ENCODE data around the gene SHPK.

The SHPK gene

DNA sequence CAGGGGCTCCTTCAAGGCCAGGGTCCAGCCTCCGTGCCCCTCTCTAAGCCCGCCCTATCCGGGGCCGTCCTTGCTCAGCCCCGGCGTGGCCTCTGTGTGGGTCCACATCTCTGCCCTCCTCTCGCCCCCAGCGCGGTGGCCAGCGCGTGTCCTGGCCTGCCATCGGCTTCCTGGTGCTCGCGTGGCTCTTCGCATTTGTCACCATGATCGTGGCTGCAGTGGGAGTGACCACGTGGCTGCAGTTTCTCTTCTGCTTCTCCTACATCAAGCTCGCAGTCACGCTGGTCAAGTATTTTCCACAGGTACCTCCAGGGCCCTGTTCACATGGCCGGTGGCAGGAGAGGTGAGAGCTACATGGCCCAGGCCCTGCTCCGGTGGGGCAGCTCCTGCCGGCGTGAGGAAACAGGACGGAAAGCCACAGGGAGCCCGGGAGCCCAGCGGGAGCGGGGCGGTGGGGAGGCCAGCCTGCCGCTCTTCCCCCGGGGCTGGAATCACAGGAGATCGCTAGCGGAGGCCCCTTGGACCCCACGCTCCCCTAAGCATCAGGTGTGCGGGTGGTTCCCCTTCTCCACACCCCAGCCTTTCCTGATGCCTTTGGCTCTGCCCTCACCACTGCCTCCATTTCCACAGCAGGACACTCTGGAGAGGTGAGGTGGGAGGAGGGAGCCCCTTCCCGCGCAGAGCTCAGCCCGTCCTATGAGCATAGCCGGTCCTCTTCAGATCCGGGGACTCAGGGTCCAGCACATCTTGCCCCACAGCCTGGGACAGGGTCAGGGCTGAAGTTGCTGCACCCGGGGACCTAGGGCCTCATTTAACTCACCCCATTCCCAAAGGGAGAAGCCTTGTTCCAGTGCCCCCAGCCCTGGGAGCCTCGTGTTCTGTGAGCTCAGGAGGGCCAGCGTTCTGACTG lies 22.1 kb upstream of the SHPK start:
- Histone ChIP-seq H3K27me3 (ENCODE audit: control insufficient read depth in 1 of 2, insufficient read depth in 2 of 2, low read length in 2 of 2) (no peaks in the 10 kb centered on the region), H3K27ac (ENCODE audit: low read depth, low read length) (no peak overlapping the region), H3K9ac (ENCODE audit: low read length) (no peak overlapping the region), H3K4me1 (ENCODE audit: insufficient read depth, low read length) (peaks cover 16% of the 10 kb centered on the region), H3K36me3 (ENCODE audit: insufficient read depth, low read length) (peaks cover 4% of the 10 kb centered on the region), H3K9me3 (ENCODE audit: low read length) (no peaks in the 10 kb centered on the region), H3K4me3 (ENCODE audit: low read depth in 1 of 2, low read length in 2 of 2) (no peak overlapping the region)

- Histone ChIP-seq H3K4me3 (ENCODE audit: low read depth in 1 of 2, low read length in 2 of 2) (no peak overlapping the region), H3K9ac (ENCODE audit: low read length) (no peak overlapping the region), H3K36me3 (ENCODE audit: insufficient read depth, low read length) (no peaks in the 10 kb centered on the region), H3K9me3 (ENCODE audit: low read length) (no peaks in the 10 kb centered on the region), H3K4me1 (ENCODE audit: insufficient read depth, low read length) (peaks cover 16% of the 10 kb centered on the region), H3K27ac (ENCODE audit: low read depth, low read length) (no peak overlapping the region), H3K27me3 (ENCODE audit: control insufficient read depth in 1 of 2, insufficient read depth in 2 of 2, low read length in 2 of 2) (no peaks in the 10 kb centered on the region)
These were observed 21.5 kb upstream of the SHPK start for GRCh38 chr17:3657588-3657869.

DNA sequence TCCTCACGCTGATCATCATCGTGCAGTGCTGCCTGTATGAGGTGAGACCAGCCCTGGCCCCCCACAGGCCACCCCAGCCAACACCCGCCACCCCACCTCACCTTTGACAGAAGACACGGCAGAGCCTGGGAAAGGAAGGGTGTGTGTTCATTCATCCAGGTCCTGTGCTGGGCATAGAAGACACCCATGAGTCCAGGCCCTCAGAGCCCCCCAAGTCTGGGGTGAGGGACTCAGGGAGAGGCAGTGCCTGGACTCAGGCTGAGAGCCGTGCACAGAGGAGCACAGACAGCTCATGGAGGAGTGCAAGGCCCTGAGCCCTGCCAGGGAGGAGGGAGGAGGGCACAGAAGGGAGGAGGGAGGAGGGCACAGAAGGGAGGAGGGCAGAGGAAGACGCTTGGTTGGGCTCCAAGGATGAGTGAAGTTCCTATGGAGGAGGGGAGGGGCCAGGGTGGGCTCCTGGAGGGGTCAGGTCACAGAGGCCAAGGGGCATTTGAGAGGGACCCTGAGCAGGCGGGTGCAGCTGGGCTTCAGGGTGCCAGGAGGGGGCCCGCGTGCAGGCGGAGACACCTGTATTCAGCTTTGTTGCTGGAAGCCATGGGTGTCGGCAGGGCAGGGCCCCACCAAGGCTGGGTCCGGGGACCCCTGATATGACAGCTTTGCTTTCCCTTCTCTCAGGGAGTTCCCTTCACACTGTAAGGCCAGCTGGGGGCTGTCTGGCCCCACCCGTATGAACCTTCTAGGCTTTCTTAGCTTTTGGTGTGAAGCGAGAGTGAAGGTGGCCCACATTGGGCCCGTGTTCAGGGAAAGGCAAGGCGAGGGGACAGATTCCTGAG lies 20.9 kb upstream of the SHPK start:
- Histone ChIP-seq H3K9me3 (ENCODE audit: low read length) (no peaks in the 10 kb centered on the region), H3K27me3 (ENCODE audit: control insufficient read depth in 1 of 2, insufficient read depth in 2 of 2, low read length in 2 of 2) (no peaks in the 10 kb centered on the region), H3K27ac (ENCODE audit: low read depth, low read length) (no peak overlapping the region), H3K9ac (ENCODE audit: low read length) (no peak overlapping the region), H3K36me3 (ENCODE audit: insufficient read depth, low read length) (no peaks in the 10 kb centered on the region), H3K4me3 (ENCODE audit: low read depth in 1 of 2, low read length in 2 of 2) (no peak overlapping the region), H3K4me1 (ENCODE audit: insufficient read depth, low read length) (peaks cover 16% of the 10 kb centered on the region)

- Histone ChIP-seq H3K36me3 (ENCODE audit: insufficient read depth, low read length) (no peaks in the 10 kb centered on the region), H3K27me3 (ENCODE audit: control insufficient read depth in 1 of 2, insufficient read depth in 2 of 2, low read length in 2 of 2) (no peaks in the 10 kb centered on the region), H3K4me1 (ENCODE audit: insufficient read depth, low read length) (peaks cover 16% of the 10 kb centered on the region), H3K9me3 (ENCODE audit: low read length) (no peaks in the 10 kb centered on the region), H3K9ac (ENCODE audit: low read length) (no peak overlapping the region), H3K27ac (ENCODE audit: low read depth, low read length) (no peak overlapping the region), H3K4me3 (ENCODE audit: low read depth in 1 of 2, low read length in 2 of 2) (no peak overlapping the region)
These were observed 20.3 kb upstream of the SHPK start for GRCh38 chr17:3656353-3656752.

GRCh38 chr17:3655766-3656165 lies 19.7 kb upstream of the SHPK start:
- no peaks in the 10 kb centered on the region for H3K27me3 ChIP-seq (ENCODE audit: control insufficient read depth in 1 of 2, insufficient read depth in 2 of 2, low read length in 2 of 2)
- H3K4me1 ChIP-seq (ENCODE audit: insufficient read depth, low read length) = peaks cover 16% of the 10 kb centered on the region
- H3K36me3 ChIP-seq (ENCODE audit: insufficient read depth, low read length) = no peaks in the 10 kb centered on the region
- no peak overlapping the region for H3K9ac ChIP-seq (ENCODE audit: low read length)
- H3K9me3 ChIP-seq (ENCODE audit: low read length) = no peaks in the 10 kb centered on the region
- H3K27ac ChIP-seq (ENCODE audit: low read depth, low read length) = no peak overlapping the region
- H3K4me3 ChIP-seq (ENCODE audit: low read depth in 1 of 2, low read length in 2 of 2) = no peak overlapping the region

DNA sequence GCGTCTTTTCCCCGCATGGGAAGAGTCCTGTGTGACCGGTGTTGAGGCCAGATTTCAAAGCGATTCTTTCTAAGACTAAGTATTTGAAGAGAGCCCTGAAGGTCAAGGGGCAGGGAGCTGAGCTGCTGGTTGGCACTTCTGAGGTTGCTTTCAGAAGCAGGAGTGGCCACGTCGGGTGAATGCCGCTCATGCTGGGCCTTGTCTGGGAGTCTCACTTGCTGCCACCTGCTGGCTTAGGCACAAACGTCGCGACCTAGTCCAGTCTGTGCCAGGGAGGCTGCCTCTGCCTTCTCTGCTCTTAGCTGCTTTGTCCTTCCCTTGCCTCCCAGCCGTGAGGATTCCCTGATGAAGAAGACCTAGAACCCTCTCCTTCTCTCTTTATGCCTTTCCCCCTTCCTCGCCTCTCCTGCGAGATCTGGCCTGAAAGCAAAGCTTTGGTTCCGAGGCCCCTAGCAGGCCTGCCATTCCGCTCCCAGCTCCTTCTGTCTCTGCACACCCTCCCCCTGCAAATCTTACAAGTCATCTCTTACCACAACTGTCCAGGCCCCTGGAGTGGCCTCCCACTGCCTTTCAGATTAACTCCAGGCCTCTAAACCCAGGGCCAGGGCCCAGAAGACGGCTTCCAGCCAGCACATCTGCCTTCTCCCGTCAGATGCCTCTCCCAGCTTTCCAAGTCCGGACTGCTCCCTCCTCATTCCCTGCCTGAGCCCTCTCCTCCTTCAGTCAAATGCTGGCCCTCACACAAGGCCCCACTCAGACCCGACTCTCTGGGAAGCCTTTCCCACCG lies 11.9 kb upstream of the SHPK start:
- H3K27ac ChIP-seq (ENCODE audit: low read depth, low read length) = no peak overlapping the region
- no peaks in the 10 kb centered on the region for H3K9me3 ChIP-seq (ENCODE audit: low read length)
- peaks cover 21% of the 10 kb centered on the region for H3K36me3 ChIP-seq (ENCODE audit: insufficient read depth, low read length)
- no peaks in the 10 kb centered on the region for H3K27me3 ChIP-seq (ENCODE audit: control insufficient read depth in 1 of 2, insufficient read depth in 2 of 2, low read length in 2 of 2)
- no peaks in the 10 kb centered on the region for H3K4me1 ChIP-seq (ENCODE audit: insufficient read depth, low read length)
- H3K9ac ChIP-seq (ENCODE audit: low read length) = no peak overlapping the region
- no peak overlapping the region for H3K4me3 ChIP-seq (ENCODE audit: low read depth in 1 of 2, low read length in 2 of 2)

GRCh38 chr17:3647251-3647650 lies 11.2 kb upstream of the SHPK start:
- H3K9ac ChIP-seq (ENCODE audit: low read length) = no peak overlapping the region

DNA sequence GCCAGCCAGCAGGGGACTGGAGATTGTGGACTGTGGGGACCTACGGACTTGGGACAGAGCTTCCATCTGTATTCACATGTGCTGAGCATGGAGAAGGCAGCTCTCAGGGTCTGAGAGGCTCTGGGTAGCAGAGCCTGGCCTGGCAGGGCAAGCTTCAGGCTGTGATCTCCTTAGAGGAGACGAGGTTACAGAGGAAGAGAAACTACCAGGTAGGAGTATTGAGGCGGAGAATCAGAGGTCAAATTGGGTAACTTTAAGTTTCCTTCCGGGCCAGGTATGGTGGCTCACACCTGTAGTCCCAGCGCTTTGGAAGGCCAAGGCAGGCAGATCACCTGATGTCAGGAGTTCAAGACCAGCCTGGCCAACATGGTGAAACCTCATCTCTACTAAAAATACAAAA lies 9.3 kb upstream of the SHPK start:
- H3K36me3 ChIP-seq (ENCODE audit: insufficient read depth, low read length) = peaks cover 21% of the 10 kb centered on the region
- H3K9ac ChIP-seq (ENCODE audit: low read length) = no peak overlapping the region
- no peak overlapping the region for H3K27ac ChIP-seq (ENCODE audit: low read depth, low read length)
- H3K27me3 ChIP-seq (ENCODE audit: control insufficient read depth in 1 of 2, insufficient read depth in 2 of 2, low read length in 2 of 2) = no peaks in the 10 kb centered on the region
- H3K4me1 ChIP-seq (ENCODE audit: insufficient read depth, low read length) = no peaks in the 10 kb centered on the region
- no peaks in the 10 kb centered on the region for H3K9me3 ChIP-seq (ENCODE audit: low read length)
- H3K4me3 ChIP-seq (ENCODE audit: low read depth in 1 of 2, low read length in 2 of 2) = no peak overlapping the region

More at GRCh38 chr17:3647251-3647650, 11.2 kb upstream of the SHPK start:
- H3K27ac ChIP-seq (ENCODE audit: low read depth, low read length) = no peak overlapping the region
- H3K9me3 ChIP-seq (ENCODE audit: low read length) = no peaks in the 10 kb centered on the region
- no peaks in the 10 kb centered on the region for H3K27me3 ChIP-seq (ENCODE audit: control insufficient read depth in 1 of 2, insufficient read depth in 2 of 2, low read length in 2 of 2)
- H3K36me3 ChIP-seq (ENCODE audit: insufficient read depth, low read length) = peaks cover 21% of the 10 kb centered on the region
- no peak overlapping the region for H3K4me3 ChIP-seq (ENCODE audit: low read depth in 1 of 2, low read length in 2 of 2)
- H3K4me1 ChIP-seq (ENCODE audit: insufficient read depth, low read length) = no peaks in the 10 kb centered on the region

GRCh38 chr17:3643889-3644349 lies 7.9 kb upstream of the SHPK start:
- no peaks in the 10 kb centered on the region for H3K27me3 ChIP-seq (ENCODE audit: control insufficient read depth in 1 of 2, insufficient read depth in 2 of 2, low read length in 2 of 2)
- H3K4me1 ChIP-seq (ENCODE audit: insufficient read depth, low read length) = no peaks in the 10 kb centered on the region
- H3K9ac ChIP-seq (ENCODE audit: low read length) = no peak overlapping the region
- H3K27ac ChIP-seq (ENCODE audit: low read depth, low read length) = no peak overlapping the region
- no peak overlapping the region for H3K4me3 ChIP-seq (ENCODE audit: low read depth in 1 of 2, low read length in 2 of 2)
- H3K36me3 ChIP-seq (ENCODE audit: insufficient read depth, low read length) = peaks cover 17% of the 10 kb centered on the region
- no peaks in the 10 kb centered on the region for H3K9me3 ChIP-seq (ENCODE audit: low read length)

DNA sequence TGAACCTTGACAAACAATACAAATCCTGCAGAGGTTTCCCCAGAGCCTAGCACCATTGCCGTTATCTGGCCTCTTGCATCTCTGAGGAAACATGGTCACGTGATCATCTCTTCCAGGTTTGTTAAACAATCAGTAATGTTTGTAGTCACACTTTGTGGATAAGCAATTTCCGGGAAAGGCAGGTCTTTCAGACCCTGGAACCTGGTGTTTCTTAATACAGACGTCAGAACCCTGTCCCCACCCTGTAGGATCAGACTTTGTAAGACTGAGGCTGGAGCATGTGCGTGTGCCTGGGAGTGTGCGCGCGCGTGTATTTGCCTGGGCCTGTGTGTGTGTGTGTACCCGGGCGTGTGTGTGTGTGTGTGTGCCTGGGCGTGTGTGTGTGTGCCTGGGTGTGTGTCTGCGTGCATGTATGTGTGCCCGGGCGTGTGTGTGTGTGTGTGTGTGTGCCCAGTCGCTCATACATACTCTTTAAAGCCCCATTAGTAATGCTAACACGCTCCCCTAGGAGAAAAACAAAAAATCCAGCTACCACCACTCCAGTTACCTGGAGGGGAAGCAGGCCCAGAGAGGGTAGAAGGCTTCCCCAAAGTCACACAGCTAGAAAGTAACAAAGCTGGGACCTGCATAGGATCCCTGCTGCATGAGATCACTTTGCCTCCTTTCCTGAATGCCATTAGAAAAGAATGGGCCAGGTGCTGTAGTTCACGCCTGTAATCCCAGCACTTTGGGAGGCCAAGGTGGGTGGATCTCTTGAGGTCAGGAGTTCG lies 5.9 kb upstream of the SHPK start:
- H3K36me3 ChIP-seq (ENCODE audit: insufficient read depth, low read length) = peaks cover 4% of the 10 kb centered on the region
- no peak overlapping the region for H3K4me3 ChIP-seq (ENCODE audit: low read depth in 1 of 2, low read length in 2 of 2)

More for the DNA sequence above, 5.9 kb upstream of the SHPK start:
- no peak overlapping the region for H3K9ac ChIP-seq (ENCODE audit: low read length)
- H3K9me3 ChIP-seq (ENCODE audit: low read length) = no peaks in the 10 kb centered on the region
- H3K27ac ChIP-seq (ENCODE audit: low read depth, low read length) = no peak overlapping the region
- H3K27me3 ChIP-seq (ENCODE audit: control insufficient read depth in 1 of 2, insufficient read depth in 2 of 2, low read length in 2 of 2) = no peaks in the 10 kb centered on the region
- peaks cover 4% of the 10 kb centered on the region for H3K4me1 ChIP-seq (ENCODE audit: insufficient read depth, low read length)
